KMS-11 (cell line): ENCODE results near the gene HLA-E.
"Not testable (repeated sequence)": the region's sequence is repeated elsewhere in the genome, so short reads cannot be mapped to it uniquely, and the experiment has no call there.

Experiments
- H2AFZ ChIP-seq: fragments of 200-600 bp; sonication (generic); 2 replicates; pipeline ENCODE4 v1.6.1; 2016; ENCODE audit warnings: antibody characterized with exemption, mixed run types, low read depth
- H3K27ac ChIP-seq: fragments of 200-600 bp; sonication (generic); 2 replicates; pipeline ENCODE4 v1.6.1; 2016; ENCODE audit warnings: mild to moderate bottlenecking, mixed run types
- H3K27me3 ChIP-seq: fragments of 200-600 bp; sonication (generic); 2 replicates; pipeline ENCODE4 v1.6.1; 2017; ENCODE audit warnings: mild to moderate bottlenecking, low read depth, mixed run types, moderate library complexity; ENCODE audit not compliant: insufficient read depth
- H3K36me3 ChIP-seq: fragments of 200-600 bp; sonication (generic); 2 replicates; pipeline ENCODE4 v1.6.1; 2017; ENCODE audit warnings: mild to moderate bottlenecking, mixed run types; ENCODE audit not compliant: insufficient read depth
- H3K4me1 ChIP-seq: fragments of 200-600 bp; sonication (generic); 2 replicates; pipeline ENCODE4 v1.6.1; 2016; ENCODE audit warnings: mild to moderate bottlenecking, low read depth, mixed run types; ENCODE audit not compliant: poor library complexity, severe bottlenecking
- H3K4me2 ChIP-seq: fragments of 200-600 bp; sonication (generic); 2 replicates; pipeline ENCODE4 v1.7.0; 2016; ENCODE audit warnings: mild to moderate bottlenecking, mixed run types
- H3K4me3 ChIP-seq: fragments of 200-600 bp; sonication (generic); IDR thresholded peaks from 2 replicates; pipeline ENCODE4 v1.6.1; 2017; ENCODE audit warnings: low read depth, low read length, mixed read lengths; ENCODE audit not compliant: insufficient read depth
- H3K79me2 ChIP-seq: fragments of 200-600 bp; sonication (generic); 2 replicates; pipeline ENCODE4 v1.6.1; 2016; ENCODE audit warnings: low read depth, mixed run types; ENCODE audit not compliant: insufficient read depth
- H3K9ac ChIP-seq: fragments of 200-600 bp; sonication (generic); 2 replicates; pipeline ENCODE4 v1.6.1; 2016; ENCODE audit warnings: mild to moderate bottlenecking, mixed run types
- H4K20me1 ChIP-seq: fragments of 200-600 bp; sonication (generic); 2 replicates; pipeline ENCODE4 v1.6.1; 2016; ENCODE audit warnings: mild to moderate bottlenecking, mixed run types; ENCODE audit not compliant: insufficient read depth
- CTCF ChIP-seq: fragments of 200-600 bp; sonication (generic); conservative IDR thresholded peaks from 2 replicates; pipeline ENCODE4 v1.6.1; 2017; ENCODE audit warnings: low read depth, mild to moderate bottlenecking, antibody characterized with exemption, low read length, moderate library complexity, mixed read lengths

Gene HLA-E

GRCh38 chr6:30529349-30529875 lies 40.1 kb downstream of the HLA-E start:
- H3K27ac ChIP-seq = not testable (repeated sequence)

GRCh38 chr6:30530014-30530413 lies 40.7 kb downstream of the HLA-E start:
- H3K79me2 ChIP-seq = no peaks in the 10 kb centered on the region
- H2AFZ ChIP-seq = no peak overlapping the region
- TF ChIP-seq CTCF = no peak
- no peak overlapping the region for H3K4me3 ChIP-seq
- no peak overlapping the region for H3K4me2 ChIP-seq
- H3K36me3 ChIP-seq = no peaks in the 10 kb centered on the region
- H3K27me3 ChIP-seq = no peaks in the 10 kb centered on the region
- H3K9ac ChIP-seq = no peak overlapping the region
- peaks cover 9% of the 10 kb centered on the region for H3K4me1 ChIP-seq
- H3K27ac ChIP-seq = no peak overlapping the region
- H4K20me1 ChIP-seq = no peaks in the 10 kb centered on the region

More at GRCh38 chr6:30529349-30529875, 40.1 kb downstream of the HLA-E start:
- H3K4me1 ChIP-seq, H3K9ac ChIP-seq, H3K4me2 ChIP-seq, H3K79me2 ChIP-seq, H4K20me1 ChIP-seq, H2AFZ ChIP-seq, H3K36me3 ChIP-seq, H3K4me3 ChIP-seq, H3K27me3 ChIP-seq: not testable (repeated sequence)

GRCh38 chr6:30533460-30534294 lies 44.4 kb downstream of the HLA-E start:
- no peak overlapping the region for H3K4me2 ChIP-seq
- no peak overlapping the region for H3K9ac ChIP-seq
- H3K79me2 ChIP-seq = no peaks in the 10 kb centered on the region
- H4K20me1 ChIP-seq = no peaks in the 10 kb centered on the region
- no peak overlapping the region for H3K27ac ChIP-seq
- H3K36me3 ChIP-seq = no peaks in the 10 kb centered on the region
- no peak overlapping the region for H3K4me3 ChIP-seq
- peaks cover 9% of the 10 kb centered on the region for H3K4me1 ChIP-seq
- H2AFZ ChIP-seq = no peak overlapping the region
- TF ChIP-seq CTCF = no peak
- H3K27me3 ChIP-seq = no peaks in the 10 kb centered on the region

GRCh38 chr6:30537931-30538330 lies 48.6 kb downstream of the HLA-E start:
- Histone ChIP-seq H3K79me2 (no peaks in the 10 kb centered on the region), H3K4me3 (no peak overlapping the region), H3K27ac (no peak overlapping the region), H3K4me1 (peaks cover 6% of the 10 kb centered on the region), H4K20me1 (no peaks in the 10 kb centered on the region), H3K36me3 (no peaks in the 10 kb centered on the region), H2AFZ (no peak overlapping the region), H3K4me2 (no peak overlapping the region), H3K27me3 (no peaks in the 10 kb centered on the region; the same call in none of the 2 replicates), H3K9ac (no peak overlapping the region)
- TF ChIP-seq CTCF = no peak
